Measurements from ENCODE around the gene C1orf50. TPM values are rescaled to one million over a fixed set of nuclear protein-coding genes. Genes with fewer than 3 reads are reported as not detected.

C1orf50 gene
- total and polyA plus RNA-seq, 2 of the 4 experiments (the other 2 are of a cell fraction) = 2.0 to 6.0 TPM

DNA sequence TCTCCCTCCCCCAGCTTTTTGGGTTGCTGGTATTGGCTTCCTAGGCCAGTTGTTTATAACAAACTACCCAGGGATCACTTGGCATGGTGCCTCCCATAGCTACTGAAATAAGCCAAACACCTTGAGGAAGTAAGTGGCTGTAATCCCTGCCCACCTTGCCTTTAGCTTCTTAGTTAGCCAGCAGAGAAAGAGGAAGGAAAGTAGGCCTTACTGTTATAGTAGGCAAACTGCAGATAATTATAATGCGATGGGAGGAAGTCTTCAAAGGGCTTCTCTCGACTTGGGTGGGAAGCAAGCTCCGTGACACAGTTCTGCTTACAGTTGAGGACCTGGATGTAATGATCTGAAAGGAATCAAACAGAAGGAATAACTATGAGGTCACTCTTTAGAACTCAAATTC is 8.4 kb upstream of the C1orf50 start:
- no peak overlapping the region for H3K4me3 ChIP-seq (ENCODE audit: insufficient read depth, low read depth, low read length)
- CTCF ChIA-PET = no interaction called here
- H4K5ac ChIP-seq (ENCODE audit: low read depth, low read length) = no peak overlapping the region
- DNase-seq (no peak), ATAC-seq (ENCODE audit: low read depth) (no peak)
- BruUV-seq (replicated peaks) = no TSS peak
- H2BK120ac ChIP-seq (ENCODE audit: low read depth, low read length) = no peak overlapping the region
- TF ChIP-seq, protein P1, sequence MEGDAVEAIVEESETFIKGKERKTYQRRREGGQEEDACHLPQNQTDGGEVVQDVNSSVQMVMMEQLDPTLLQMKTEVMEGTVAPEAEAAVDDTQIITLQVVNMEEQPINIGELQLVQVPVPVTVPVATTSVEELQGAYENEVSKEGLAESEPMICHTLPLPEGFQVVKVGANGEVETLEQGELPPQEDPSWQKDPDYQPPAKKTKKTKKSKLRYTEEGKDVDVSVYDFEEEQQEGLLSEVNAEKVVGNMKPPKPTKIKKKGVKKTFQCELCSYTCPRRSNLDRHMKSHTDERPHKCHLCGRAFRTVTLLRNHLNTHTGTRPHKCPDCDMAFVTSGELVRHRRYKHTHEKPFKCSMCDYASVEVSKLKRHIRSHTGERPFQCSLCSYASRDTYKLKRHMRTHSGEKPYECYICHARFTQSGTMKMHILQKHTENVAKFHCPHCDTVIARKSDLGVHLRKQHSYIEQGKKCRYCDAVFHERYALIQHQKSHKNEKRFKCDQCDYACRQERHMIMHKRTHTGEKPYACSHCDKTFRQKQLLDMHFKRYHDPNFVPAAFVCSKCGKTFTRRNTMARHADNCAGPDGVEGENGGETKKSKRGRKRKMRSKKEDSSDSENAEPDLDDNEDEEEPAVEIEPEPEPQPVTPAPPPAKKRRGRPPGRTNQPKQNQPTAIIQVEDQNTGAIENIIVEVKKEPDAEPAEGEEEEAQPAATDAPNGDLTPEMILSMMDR (conservative IDR thresholded peaks at IDR 0.05; ENCODE audit: low read depth, low read length) = no peak
- no peak for TF ChIP-seq RFX5 (IDR thresholded peaks at IDR 0.05; ENCODE audit: low read depth, low read length)
- no peak for TF ChIP-seq BHLHE40 (IDR thresholded peaks at IDR 0.05; ENCODE audit: low read depth, low read length)
- TF ChIP-seq, protein P2, sequence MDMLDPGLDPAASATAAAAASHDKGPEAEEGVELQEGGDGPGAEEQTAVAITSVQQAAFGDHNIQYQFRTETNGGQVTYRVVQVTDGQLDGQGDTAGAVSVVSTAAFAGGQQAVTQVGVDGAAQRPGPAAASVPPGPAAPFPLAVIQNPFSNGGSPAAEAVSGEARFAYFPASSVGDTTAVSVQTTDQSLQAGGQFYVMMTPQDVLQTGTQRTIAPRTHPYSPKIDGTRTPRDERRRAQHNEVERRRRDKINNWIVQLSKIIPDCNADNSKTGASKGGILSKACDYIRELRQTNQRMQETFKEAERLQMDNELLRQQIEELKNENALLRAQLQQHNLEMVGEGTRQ (IDR thresholded peaks at IDR 0.05; ENCODE audit: low read depth, low read length) = no peak
- no peak for TF ChIP-seq FOS (IDR thresholded peaks at IDR 0.05; ENCODE audit: low read depth, low read length)
- TF ChIP-seq RCOR1 (IDR thresholded peaks at IDR 0.05; ENCODE audit: insufficient replicate concordance, low read length) = no peak
- no peak for TF ChIP-seq NFE2L2 (IDR thresholded peaks at IDR 0.05; ENCODE audit: low read depth, low read length)
- TF ChIP-seq, protein P3, sequence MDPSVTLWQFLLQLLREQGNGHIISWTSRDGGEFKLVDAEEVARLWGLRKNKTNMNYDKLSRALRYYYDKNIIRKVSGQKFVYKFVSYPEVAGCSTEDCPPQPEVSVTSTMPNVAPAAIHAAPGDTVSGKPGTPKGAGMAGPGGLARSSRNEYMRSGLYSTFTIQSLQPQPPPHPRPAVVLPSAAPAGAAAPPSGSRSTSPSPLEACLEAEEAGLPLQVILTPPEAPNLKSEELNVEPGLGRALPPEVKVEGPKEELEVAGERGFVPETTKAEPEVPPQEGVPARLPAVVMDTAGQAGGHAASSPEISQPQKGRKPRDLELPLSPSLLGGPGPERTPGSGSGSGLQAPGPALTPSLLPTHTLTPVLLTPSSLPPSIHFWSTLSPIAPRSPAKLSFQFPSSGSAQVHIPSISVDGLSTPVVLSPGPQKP (IDR thresholded peaks at IDR 0.05; ENCODE audit: borderline replicate concordance, low read depth, low read length) = no peak
- no peak for TF ChIP-seq SMC3 (IDR thresholded peaks at IDR 0.05; ENCODE audit: low read depth, low read length)
- TF ChIP-seq MAFK (IDR thresholded peaks at IDR 0.05; ENCODE audit: low read depth, low read length) = no peak
- TF ChIP-seq CHD1 (IDR thresholded peaks at IDR 0.05; ENCODE audit: low read depth, low read length) = no peak
- no peak for TF ChIP-seq CEBPB (IDR thresholded peaks at IDR 0.05; ENCODE audit: low read depth, low read length)
- no peak for TF ChIP-seq MXI1 (IDR thresholded peaks at IDR 0.05; ENCODE audit: borderline replicate concordance, low read depth, low read length)
- no peak for TF ChIP-seq RAD21 (IDR thresholded peaks at IDR 0.05; ENCODE audit: low read length)
- no peak overlapping the region for H2AK5ac ChIP-seq (ENCODE audit: low read depth, low read length)
- H3K27ac ChIP-seq (ENCODE audit: insufficient read depth, low read length) = no peak overlapping the region
- no peak overlapping the region for H3K56ac ChIP-seq (ENCODE audit: extremely low read depth, insufficient read depth, low read length)
- no peak overlapping the region for H3K4ac ChIP-seq (ENCODE audit: low read depth, low read length)
- POLR2A ChIA-PET (ENCODE audit: unreplicated experiment) = no interaction called here
- peaks cover 14% of the 10 kb centered on the region for H4K20me1 ChIP-seq (ENCODE audit: insufficient read depth, low read length)
- H3K36me3 ChIP-seq (ENCODE audit: control insufficient read depth, insufficient read depth, low read length) = peaks cover 55% of the 10 kb centered on the region
- H3K9ac ChIP-seq (ENCODE audit: low read depth, low read length) = no peak overlapping the region
- peaks cover 3% of the 10 kb centered on the region; the same call in 1 of the 2 replicates for H3K4me1 ChIP-seq (ENCODE audit: control insufficient read depth, insufficient read depth, low read length)
- no peak overlapping the region for H4K8ac ChIP-seq (ENCODE audit: low read depth in 2 of 2, low read length in 2 of 2)
- no peak overlapping the region for H4K91ac ChIP-seq (ENCODE audit: insufficient read depth, low read depth, low read length)
- H3K79me1 ChIP-seq (ENCODE audit: low read depth in 1 of 2, low read length in 2 of 2) = peaks cover 39 to 46% of the 10 kb centered on the region in 2 experiments
- WGBS, 2 experiments (ENCODE audit: extremely low coverage in 2 of 2, insufficient read length in 1 of 2) = no CpG with 5 or more reads among the region's 3 CpGs
- H3K4me2 ChIP-seq (ENCODE audit: low read depth, low read length) = no peak overlapping the region
- no peaks in the 10 kb centered on the region for H3K9me3 ChIP-seq (ENCODE audit: control insufficient read depth, insufficient read depth, low read length)
- no peak overlapping the region for H3K14ac ChIP-seq (replicated peaks; ENCODE audit: low read depth, low read length)
- no peak overlapping the region for H2BK15ac ChIP-seq (ENCODE audit: low read depth, low read length)
- dilution Hi-C loops (cut with HindIII; ENCODE audit: low sequenced_read_pairs, unreplicated experiment) (no loop called here), intact Hi-C loops (cut with micrococcal nuclease) (loop anchor here (5.0 kb wide), 1 partner anchor 611 kb away; no protein-coding TSS in a partner anchor), in situ Hi-C loops (cut with MboI; ENCODE audit: low sequenced_read_pairs) (no loop called here)
- no peaks in the 10 kb centered on the region for H3K27me3 ChIP-seq (ENCODE audit: control insufficient read depth, insufficient read depth, low read length)
- no peak overlapping the region for H2BK20ac ChIP-seq (ENCODE audit: low read depth, low read length)
- no peak overlapping the region for H3K18ac ChIP-seq (ENCODE audit: low read depth, low read length)
- no peak overlapping the region for H2AFZ ChIP-seq (replicated peaks; ENCODE audit: low read length, poor library complexity)
- no peak overlapping the region for H2AK9ac ChIP-seq (replicated peaks; ENCODE audit: low read depth, low read length, poor library complexity)
- no peak overlapping the region for H2BK5ac ChIP-seq (ENCODE audit: low read depth, low read length, poor library complexity, severe bottlenecking)
- H3K9me1 ChIP-seq (ENCODE audit: insufficient read depth, low read length) = peaks cover 11% of the 10 kb centered on the region
- no peak overlapping the region for H3K23ac ChIP-seq (ENCODE audit: low read depth, low read length)
